Measurements from ENCODE around the gene CFAP91.

GRCh38 chr3:119676020-119676419, 26.8 kb upstream of the CFAP91 start:
- TF ChIP-seq CTCF (IDR thresholded peaks at IDR 0.05) (no peak), POLR2A (IDR thresholded peaks at IDR 0.05) (no peak)

Measured in thyroid gland (tissue), 4 donors.